ENCODE results near the gene CST9. TPM values are rescaled to one million over a fixed set of nuclear protein-coding genes. Genes with fewer than 3 reads are reported as not detected.
A peak's percentile ranks its signal among the peaks of the same experiment; 100 is the strongest.

Gene CST9
- total and polyA plus RNA-seq, 2 of the 13 experiments (the other 11 are each of a cell fraction or from before 2014, with no cell fraction given) = 0.07 TPM; not detected in 1

GRCh38 chr20:23585808-23586734, 19.6 kb downstream of the CST9 start (continued):
- TF ChIP-seq ZNF543 (CRISPR knock-in tag; IDR thresholded peaks at IDR 0.05) (peak; percentile 87), BRD4 (CRISPR knock-in tag; IDR thresholded peaks at IDR 0.05) (peak; percentile 78; the same call in 1 of the 2 replicates), TEAD3 (CRISPR knock-in tag; optimal IDR thresholded peaks at IDR 0.05; ENCODE audit: borderline replicate concordance) (peak; percentile 52), ZFY (CRISPR knock-in tag; IDR thresholded peaks at IDR 0.05) (peak; percentile 61), ZBTB40 (IDR thresholded peaks at IDR 0.05) (no peak), ZBTB40 (CRISPR knock-in tag; IDR thresholded peaks at IDR 0.05) (no peak), ARHGAP35 (CRISPR knock-in tag; IDR thresholded peaks at IDR 0.05; ENCODE audit: borderline replicate concordance) (no peak), ZNF850 (CRISPR knock-in tag; conservative IDR thresholded peaks at IDR 0.05) (no peak), ZBTB34 (CRISPR knock-in tag; IDR thresholded peaks at IDR 0.05) (no peak; the same call in 1 of the 2 replicates), TAF1 (CRISPR knock-in tag; IDR thresholded peaks at IDR 0.05) (no peak), MXD4 (CRISPR knock-in tag; IDR thresholded peaks at IDR 0.05) (no peak), CC2D1A (CRISPR knock-in tag; IDR thresholded peaks at IDR 0.05) (no peak), CREBL2 (CRISPR knock-in tag; IDR thresholded peaks at IDR 0.05; ENCODE audit: borderline replicate concordance) (no peak), ZNF607 (CRISPR knock-in tag; IDR thresholded peaks at IDR 0.05; ENCODE audit: borderline replicate concordance) (0 out of 2 replicates have a peak, but pooled peaks have one; percentile 13), ZNF792 (CRISPR knock-in tag; IDR thresholded peaks at IDR 0.05) (peak; percentile 80; the same call in 1 of the 2 replicates), RBFOX2 (IDR thresholded peaks at IDR 0.05; ENCODE audit: low read depth, low read length) (no peak; the same call in 1 of the 2 replicates), HNF1B (CRISPR knock-in tag; IDR thresholded peaks at IDR 0.05) (peak; percentile 85)

Data from HepG2 (cell line).